GM21529 (cell line): Measurements from ENCODE around the gene CHEK1.
"Not testable (repeated sequence)": the region's sequence is repeated elsewhere in the genome, so short reads cannot be mapped to it uniquely, and the experiment has no call there.

Experiments used
- ATAC-seq: cut with Tn5 transposase; IDR thresholded peaks from one replicate; pipeline ENCODE4 v1.9.1; 2021; ENCODE audit not compliant: unreplicated experiment

The CHEK1 gene

DNA sequence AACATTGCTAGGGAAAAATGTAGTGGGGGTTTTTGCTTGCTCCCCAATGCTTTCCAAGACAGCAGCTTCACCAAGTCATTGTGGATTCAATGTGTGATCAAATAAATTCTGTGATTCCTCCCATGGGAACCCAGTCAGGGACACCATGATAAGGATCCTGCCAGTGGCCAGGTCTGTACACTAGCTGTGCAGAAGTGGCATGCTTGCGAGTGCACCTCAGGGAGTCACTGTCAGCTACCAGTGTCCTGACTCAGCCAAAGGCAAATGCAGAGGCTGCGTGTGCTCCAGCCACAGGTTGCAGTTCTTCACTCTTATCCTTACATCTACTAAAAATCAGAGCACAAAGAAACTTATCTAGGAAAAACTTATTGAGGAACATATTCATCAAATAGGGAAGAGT, 65.0 kb downstream of the CHEK1 start:
- ATAC-seq, result no peak

GRCh38 chr11:125692887-125693286, 67.9 kb downstream of the CHEK1 start:
- no peak for ATAC-seq

- no peak for ATAC-seq
Measured at GRCh38 chr11:125694951-125695350, 70.0 kb downstream of the CHEK1 start.

GRCh38 chr11:125701018-125701610, 76.2 kb downstream of the CHEK1 start:
- no peak for ATAC-seq

GRCh38 chr11:125701858-125702621, 77.1 kb downstream of the CHEK1 start:
- no peak for ATAC-seq

DNA sequence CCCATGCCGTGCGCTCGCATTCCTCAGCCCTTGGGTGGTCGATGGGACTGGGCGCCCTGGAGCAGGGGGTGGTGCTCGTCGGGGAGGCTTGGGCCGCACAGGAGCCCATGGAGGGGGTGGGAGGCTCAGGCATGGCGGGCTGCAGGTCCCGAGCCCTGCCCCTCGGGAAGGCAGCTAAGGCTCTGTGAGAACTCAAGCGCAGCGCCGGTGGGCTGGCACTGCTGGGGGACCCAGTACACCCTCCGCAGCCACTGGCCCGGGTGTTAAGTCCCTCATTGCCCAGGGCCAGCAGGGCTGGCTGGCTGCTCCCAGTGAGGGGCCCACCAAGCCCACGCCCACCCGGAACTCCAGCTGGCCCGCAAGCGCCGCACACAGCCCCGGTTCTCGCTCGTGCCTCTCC, 79.7 kb downstream of the CHEK1 start:
- not testable (repeated sequence) for ATAC-seq

- ATAC-seq, result no peak
Measured at GRCh38 chr11:125720781-125721180, 95.8 kb downstream of the CHEK1 start.

DNA sequence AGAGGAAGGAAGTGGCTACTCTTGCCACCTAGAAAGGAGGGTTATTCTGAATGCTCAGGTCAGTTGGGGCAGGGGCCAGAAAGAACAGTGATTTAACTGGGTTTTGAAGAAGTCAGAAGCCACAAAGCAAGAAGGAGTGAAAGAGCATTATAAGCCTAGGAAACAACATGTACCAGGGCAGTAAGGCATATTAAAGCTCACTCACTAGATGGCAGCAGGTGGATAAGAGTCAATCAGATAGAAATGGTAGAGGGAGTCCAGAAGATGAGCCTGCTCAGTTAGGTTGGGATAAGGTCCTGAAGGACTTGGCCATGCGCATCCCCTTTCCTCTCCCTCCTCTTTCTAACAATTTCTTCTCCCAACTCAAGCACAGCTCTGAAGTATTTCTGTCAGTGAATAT, 99.2 kb downstream of the CHEK1 start:
- ATAC-seq, result no peak
